HG02588 (cell line): ENCODE data around the gene DPAGT1.
"Not testable (repeated sequence)": the region's sequence is repeated elsewhere in the genome, so short reads cannot be mapped to it uniquely, and the experiment has no call there.

Experiments used
- ATAC-seq: cut with Tn5 transposase; IDR thresholded peaks from one replicate; pipeline ENCODE4 v1.9.1; 2021; ENCODE audit warnings: mild to moderate bottlenecking, moderate library complexity; ENCODE audit not compliant: unreplicated experiment

The DPAGT1 gene

GRCh38 chr11:119062779-119063178, 38.9 kb downstream of the DPAGT1 start:
- no peak for ATAC-seq

GRCh38 chr11:119061256-119061655, 40.4 kb downstream of the DPAGT1 start:
- ATAC-seq, result no peak

- not testable (repeated sequence) for ATAC-seq
Measured at GRCh38 chr11:119059128-119059527, 42.5 kb downstream of the DPAGT1 start.

GRCh38 chr11:119057000-119057769, 44.5 kb downstream of the DPAGT1 start, which contains the start of gene HYOU1:
TSS of gene HYOU1 (minus strand) at chr11:119057205. CDS start at chr11:119056160, 1,045 bp downstream.
- peak; percentile 90 for ATAC-seq

- peak; percentile 5 for ATAC-seq
Measured at GRCh38 chr11:119056421-119056999, 45.1 kb downstream of the DPAGT1 start.

GRCh38 chr11:119055901-119056300, 45.8 kb downstream of the DPAGT1 start:
- no peak for ATAC-seq

- no peak for ATAC-seq
Measured at GRCh38 chr11:119054418-119054817, 47.2 kb downstream of the DPAGT1 start.

GRCh38 chr11:119052163-119052814, 49.4 kb downstream of the DPAGT1 start:
- ATAC-seq, result peak; percentile 6

GRCh38 chr11:119051440-119052162, 50.1 kb downstream of the DPAGT1 start:
- peak; percentile 59 for ATAC-seq

GRCh38 chr11:119049081-119049480, 52.6 kb downstream of the DPAGT1 start:
- no peak for ATAC-seq

GRCh38 chr11:119048644-119049043, 53.0 kb downstream of the DPAGT1 start:
- ATAC-seq, result no peak

- ATAC-seq, result no peak
Measured at GRCh38 chr11:119047205-119047604, 54.4 kb downstream of the DPAGT1 start.
